GM06990 (cell line): ENCODE data around the gene SIPA1L3.

Source experiments
- DNase-seq: peaks from one replicate; pipeline ENCODE4 v3.0.0-alpha.2; 2011; ENCODE audit not compliant: insufficient read length; ENCODE audit errors: extremely low read depth
- H3K27me3 ChIP-seq: replicated peaks from 2 replicates; pipeline ENCODE4 v1.6.0; 2011; ENCODE audit warnings: low read length; ENCODE audit not compliant: control insufficient read depth, insufficient read depth
- H3K36me3 ChIP-seq: 2 replicates; pipeline ENCODE4 v1.5.1; 2011; ENCODE audit warnings: low read length; ENCODE audit not compliant: control insufficient read depth, insufficient read depth
- H3K4me3 ChIP-seq: replicated peaks from 2 replicates; pipeline ENCODE4 v1.5.1; 2011; ENCODE audit warnings: low read depth, mild to moderate bottlenecking, control low read depth, low read length
- TF ChIP-seq, protein P1 (sequence below): IDR thresholded peaks from 2 replicates; pipeline ENCODE4 v1.5.1; 2011; ENCODE audit warnings: low read length, control low read depth, mild to moderate bottlenecking, inconsistent platforms; ENCODE audit not compliant: insufficient read depth, poor library complexity, severe bottlenecking

The SIPA1L3 gene

DNA sequence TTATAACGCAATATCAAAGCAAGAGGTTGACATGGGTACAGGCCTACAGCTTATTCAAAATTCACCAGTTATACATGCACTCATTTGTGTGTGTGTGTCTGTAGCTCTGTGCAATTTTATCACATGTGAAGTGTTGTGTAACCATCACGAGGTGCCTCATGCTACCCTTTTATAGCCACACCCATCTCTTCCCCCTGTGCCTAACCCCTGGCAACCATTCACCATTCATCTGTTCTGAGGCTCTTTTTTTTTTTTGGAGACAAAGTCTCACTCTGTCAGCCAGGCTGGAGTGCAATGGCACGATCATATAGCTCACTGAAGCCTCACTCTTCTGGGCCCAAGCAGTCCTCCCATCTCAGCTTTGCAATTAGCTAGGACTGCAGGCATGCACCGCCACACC is 238.6 kb downstream of the SIPA1L3 start:
- H3K36me3 ChIP-seq = peaks cover 20% of the 10 kb centered on the region
- H3K4me3 ChIP-seq = no peak overlapping the region
- DNase-seq = no peak
- TF ChIP-seq, protein P1, sequence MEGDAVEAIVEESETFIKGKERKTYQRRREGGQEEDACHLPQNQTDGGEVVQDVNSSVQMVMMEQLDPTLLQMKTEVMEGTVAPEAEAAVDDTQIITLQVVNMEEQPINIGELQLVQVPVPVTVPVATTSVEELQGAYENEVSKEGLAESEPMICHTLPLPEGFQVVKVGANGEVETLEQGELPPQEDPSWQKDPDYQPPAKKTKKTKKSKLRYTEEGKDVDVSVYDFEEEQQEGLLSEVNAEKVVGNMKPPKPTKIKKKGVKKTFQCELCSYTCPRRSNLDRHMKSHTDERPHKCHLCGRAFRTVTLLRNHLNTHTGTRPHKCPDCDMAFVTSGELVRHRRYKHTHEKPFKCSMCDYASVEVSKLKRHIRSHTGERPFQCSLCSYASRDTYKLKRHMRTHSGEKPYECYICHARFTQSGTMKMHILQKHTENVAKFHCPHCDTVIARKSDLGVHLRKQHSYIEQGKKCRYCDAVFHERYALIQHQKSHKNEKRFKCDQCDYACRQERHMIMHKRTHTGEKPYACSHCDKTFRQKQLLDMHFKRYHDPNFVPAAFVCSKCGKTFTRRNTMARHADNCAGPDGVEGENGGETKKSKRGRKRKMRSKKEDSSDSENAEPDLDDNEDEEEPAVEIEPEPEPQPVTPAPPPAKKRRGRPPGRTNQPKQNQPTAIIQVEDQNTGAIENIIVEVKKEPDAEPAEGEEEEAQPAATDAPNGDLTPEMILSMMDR = no peak
- H3K27me3 ChIP-seq = no peaks in the 10 kb centered on the region

DNA sequence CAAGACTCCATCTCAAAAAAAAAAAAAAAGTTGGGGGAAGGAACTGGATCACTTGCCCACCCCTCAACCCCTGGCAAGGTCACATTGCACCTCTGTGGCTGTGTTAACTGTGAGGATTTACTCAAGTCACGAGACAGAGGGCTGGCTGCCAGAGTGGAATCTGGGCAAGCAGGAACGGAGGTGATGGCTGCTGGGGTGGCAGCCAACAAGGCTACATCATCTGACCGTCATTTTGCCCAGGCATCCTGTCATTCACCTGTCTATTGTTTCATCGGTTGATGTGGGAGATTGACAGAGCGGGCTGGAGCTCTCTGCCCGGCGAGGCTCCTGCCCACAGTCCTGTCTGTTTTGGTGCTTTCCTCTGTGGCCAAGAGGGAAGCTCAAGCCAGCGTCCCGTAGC is 241.3 kb downstream of the SIPA1L3 start:
- no peaks in the 10 kb centered on the region for H3K27me3 ChIP-seq
- H3K36me3 ChIP-seq = peaks cover 33% of the 10 kb centered on the region
- no peak for DNase-seq
- TF ChIP-seq, protein P1 = no peak
- no peak overlapping the region for H3K4me3 ChIP-seq

DNA sequence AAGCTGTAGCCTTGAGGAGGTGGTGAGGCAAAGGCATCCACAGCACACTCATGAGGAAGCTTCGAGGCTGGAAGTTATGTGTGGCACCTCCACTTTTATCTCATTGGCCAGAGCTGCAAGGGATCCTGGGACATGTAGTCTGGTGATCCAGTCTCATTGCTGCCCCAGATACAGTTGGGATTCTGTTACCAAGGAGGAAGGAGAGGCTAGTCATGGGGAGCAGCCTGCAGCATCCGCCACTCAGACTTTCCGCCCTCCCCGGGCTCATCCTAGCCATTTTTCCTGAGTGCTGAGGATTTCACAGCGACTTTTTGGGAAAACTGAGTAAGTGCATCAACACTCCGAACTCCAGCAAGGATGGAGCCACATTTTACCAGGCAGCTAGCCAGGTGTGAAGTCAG is 242.7 kb downstream of the SIPA1L3 start:
- peaks cover 26% of the 10 kb centered on the region for H3K36me3 ChIP-seq
- no peaks in the 10 kb centered on the region for H3K27me3 ChIP-seq
- no peak overlapping the region for H3K4me3 ChIP-seq
- DNase-seq = no peak
- TF ChIP-seq, protein P1 = no peak

DNA sequence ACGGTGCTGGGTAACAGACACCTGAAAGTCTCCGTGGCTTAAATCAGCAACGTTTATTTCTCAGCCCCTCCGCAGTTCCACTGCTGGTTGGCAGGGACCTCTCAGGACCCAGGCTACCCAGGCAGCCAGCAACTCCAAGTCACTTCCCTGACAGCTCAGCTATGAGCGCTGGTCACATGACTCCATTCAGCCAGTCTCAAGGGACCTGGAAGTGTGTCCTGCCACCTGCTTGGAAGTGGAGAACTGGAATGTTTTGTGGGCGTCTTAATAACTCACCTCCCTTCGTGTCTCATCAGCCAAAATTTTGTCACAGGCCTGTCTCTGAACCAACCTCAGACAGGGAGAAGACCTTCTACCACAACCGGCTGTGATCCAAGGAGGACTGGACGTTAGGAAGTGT is 244.2 kb downstream of the SIPA1L3 start:
- no peak for DNase-seq
- H3K4me3 ChIP-seq = no peak overlapping the region
- TF ChIP-seq, protein P1 = no peak
- peaks cover 25% of the 10 kb centered on the region for H3K36me3 ChIP-seq
- H3K27me3 ChIP-seq = no peaks in the 10 kb centered on the region

DNA sequence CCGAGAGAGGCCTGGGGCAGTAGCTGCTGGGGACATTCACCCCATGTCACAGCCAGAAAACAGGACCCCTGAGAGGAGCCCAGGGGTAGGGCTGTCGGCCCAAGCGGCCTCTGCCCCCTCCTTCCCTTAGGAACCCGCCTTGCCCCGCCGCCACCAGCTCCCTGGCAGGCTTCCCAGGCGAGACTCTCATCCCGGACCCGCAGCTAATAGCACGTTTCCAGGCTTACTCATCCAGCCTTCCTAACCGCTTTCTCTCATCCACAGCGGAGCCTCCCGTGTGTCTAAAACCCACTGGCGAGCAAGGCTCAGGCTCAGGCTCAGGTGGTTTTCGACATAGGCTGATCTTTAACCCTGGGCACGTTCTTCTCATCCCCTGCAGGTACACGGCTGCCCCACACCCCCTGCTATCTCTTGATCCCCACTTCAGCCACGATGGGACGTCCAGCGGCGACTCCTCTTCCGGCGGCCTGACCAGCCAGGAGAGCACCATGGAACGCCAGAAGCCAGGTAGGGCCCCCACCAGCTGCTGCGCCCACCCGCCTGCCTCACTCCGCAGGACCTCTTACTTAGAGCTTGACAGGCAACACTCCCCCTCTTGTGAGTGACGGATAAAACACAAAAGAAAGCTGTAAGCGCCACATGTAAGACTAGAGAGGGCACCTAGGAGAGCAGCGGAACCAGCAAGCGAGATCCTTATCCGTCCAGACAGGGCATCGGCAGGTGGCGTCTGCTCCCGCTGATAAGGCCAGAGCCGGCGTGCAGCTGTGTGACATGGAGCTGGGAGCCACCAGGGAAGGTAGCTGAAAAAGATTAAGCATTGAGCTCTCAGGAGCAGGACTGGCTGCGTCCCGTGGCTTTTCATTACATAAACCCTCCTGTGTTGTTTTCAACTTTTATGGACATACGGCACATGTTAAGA is 245.7 kb downstream of the SIPA1L3 start:
- H3K27me3 ChIP-seq = no peaks in the 10 kb centered on the region
- TF ChIP-seq, protein P1 = no peak
- peaks cover 25% of the 10 kb centered on the region for H3K36me3 ChIP-seq
- no peak overlapping the region for H3K4me3 ChIP-seq
- DNase-seq = no peak
